ENCODE results near the gene TNFRSF11A.

DNA sequence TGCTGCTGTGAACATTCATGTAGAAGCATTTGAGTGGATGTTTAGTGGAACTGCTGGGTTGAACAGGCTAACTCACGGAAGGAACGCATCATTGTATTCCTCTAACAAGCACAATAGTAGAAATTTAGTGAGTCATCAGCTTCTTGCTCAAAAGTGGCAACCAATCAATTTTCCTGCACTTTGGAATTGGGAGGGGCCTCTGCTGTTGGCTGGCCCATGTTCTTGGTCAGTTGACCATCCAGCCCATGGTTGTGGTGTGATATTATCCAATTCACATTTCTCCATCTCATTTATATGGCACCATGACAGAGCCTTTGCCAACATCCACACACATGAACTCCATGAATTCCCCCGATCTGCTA lies 95.0 kb downstream of the TNFRSF11A start:
- TF ChIP-seq, protein P1, sequence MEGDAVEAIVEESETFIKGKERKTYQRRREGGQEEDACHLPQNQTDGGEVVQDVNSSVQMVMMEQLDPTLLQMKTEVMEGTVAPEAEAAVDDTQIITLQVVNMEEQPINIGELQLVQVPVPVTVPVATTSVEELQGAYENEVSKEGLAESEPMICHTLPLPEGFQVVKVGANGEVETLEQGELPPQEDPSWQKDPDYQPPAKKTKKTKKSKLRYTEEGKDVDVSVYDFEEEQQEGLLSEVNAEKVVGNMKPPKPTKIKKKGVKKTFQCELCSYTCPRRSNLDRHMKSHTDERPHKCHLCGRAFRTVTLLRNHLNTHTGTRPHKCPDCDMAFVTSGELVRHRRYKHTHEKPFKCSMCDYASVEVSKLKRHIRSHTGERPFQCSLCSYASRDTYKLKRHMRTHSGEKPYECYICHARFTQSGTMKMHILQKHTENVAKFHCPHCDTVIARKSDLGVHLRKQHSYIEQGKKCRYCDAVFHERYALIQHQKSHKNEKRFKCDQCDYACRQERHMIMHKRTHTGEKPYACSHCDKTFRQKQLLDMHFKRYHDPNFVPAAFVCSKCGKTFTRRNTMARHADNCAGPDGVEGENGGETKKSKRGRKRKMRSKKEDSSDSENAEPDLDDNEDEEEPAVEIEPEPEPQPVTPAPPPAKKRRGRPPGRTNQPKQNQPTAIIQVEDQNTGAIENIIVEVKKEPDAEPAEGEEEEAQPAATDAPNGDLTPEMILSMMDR (IDR thresholded peaks at IDR 0.05 in 8 of 11, conservative IDR thresholded peaks at IDR 0.05 in 3 of 11): no peak
- no peak for TF ChIP-seq POLR2A (IDR thresholded peaks at IDR 0.05)

All from spleen (tissue), 7 donors.